Keratinocyte (primary cell): Measurements from ENCODE around the gene NGEF.

Experiments used
- EZH2 ChIP-seq: IDR thresholded peaks from one replicate; pipeline ENCODE4 v1.6.1; 2012; ENCODE audit warnings: inconsistent platforms, mild to moderate bottlenecking, low read length, moderate library complexity
- TF ChIP-seq, protein P1 (sequence below), 3 experiments: IDR thresholded peaks in 1 of 3; conservative IDR thresholded peaks in 1 of 3; optimal IDR thresholded peaks in 1 of 3; 2 replicates in 2 of 3; 3 replicates in 1 of 3; pipeline versions ENCODE3 to v1.5.1; 2011; ENCODE audit warnings: low read length in 3 of 3, mild to moderate bottlenecking in 3 of 3, moderate library complexity in 2 of 3, control low read depth in 1 of 3, inconsistent platforms in 1 of 3; ENCODE audit not compliant: insufficient read depth in 2 of 3; ENCODE audit errors: extremely low read depth in 1 of 3

DNA sequence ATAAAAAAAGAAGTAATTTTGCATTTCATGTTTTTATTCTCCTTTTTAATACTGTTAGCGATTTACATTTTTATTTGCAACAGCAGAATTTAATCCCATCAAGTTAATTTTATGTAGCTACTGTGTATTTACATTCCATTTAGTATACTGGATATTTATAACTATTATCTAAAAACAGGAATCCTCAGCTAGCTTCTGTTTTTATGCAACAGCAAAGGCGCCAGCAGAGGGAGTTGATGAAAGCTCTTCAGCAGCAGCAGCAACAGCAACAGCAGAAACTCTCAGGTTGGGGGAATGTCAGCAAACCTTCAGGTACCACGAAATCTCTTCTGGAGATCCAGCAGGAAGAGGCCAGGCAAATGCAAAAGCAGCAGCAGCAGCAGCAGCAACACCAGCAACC, 169.2 kb downstream of the NGEF start:
- TF ChIP-seq, protein P1, sequence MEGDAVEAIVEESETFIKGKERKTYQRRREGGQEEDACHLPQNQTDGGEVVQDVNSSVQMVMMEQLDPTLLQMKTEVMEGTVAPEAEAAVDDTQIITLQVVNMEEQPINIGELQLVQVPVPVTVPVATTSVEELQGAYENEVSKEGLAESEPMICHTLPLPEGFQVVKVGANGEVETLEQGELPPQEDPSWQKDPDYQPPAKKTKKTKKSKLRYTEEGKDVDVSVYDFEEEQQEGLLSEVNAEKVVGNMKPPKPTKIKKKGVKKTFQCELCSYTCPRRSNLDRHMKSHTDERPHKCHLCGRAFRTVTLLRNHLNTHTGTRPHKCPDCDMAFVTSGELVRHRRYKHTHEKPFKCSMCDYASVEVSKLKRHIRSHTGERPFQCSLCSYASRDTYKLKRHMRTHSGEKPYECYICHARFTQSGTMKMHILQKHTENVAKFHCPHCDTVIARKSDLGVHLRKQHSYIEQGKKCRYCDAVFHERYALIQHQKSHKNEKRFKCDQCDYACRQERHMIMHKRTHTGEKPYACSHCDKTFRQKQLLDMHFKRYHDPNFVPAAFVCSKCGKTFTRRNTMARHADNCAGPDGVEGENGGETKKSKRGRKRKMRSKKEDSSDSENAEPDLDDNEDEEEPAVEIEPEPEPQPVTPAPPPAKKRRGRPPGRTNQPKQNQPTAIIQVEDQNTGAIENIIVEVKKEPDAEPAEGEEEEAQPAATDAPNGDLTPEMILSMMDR (optimal IDR thresholded peaks at IDR 0.05 in 1 of 3, IDR thresholded peaks at IDR 0.05 in 1 of 3, conservative IDR thresholded peaks at IDR 0.05 in 1 of 3; ENCODE audit: extremely low read depth in 1 of 3, insufficient read depth in 2 of 3, low read length in 3 of 3): peak in 1 of 3 experiments; percentile 4
- no peak for TF ChIP-seq EZH2
